A673 (cell line): ENCODE measurements around the gene INPP4B. TPM values are rescaled to one million over a fixed set of nuclear protein-coding genes. Genes with fewer than 3 reads are reported as not detected.
A peak's percentile ranks its signal among the peaks of the same experiment; 100 is the strongest.

ENCODE experiments used
- BruUV-seq: library from RNA; stranded (reverse); fragments of 400-500 nt; replicated peaks from 2 replicates; lab custom pipeline; 2021; lab: Mats Ljungman, UMichigan
- CTCF ChIA-PET: fragments of 300-600 bp; sonication (Branson Sonifier 250); formaldehyde crosslinking; loops from one replicate; lab custom pipeline; 2022; ENCODE audit warnings: antibody characterized with exemption; lab: Charles Lee
- POLR2A ChIA-PET: fragments of 300-600 bp; sonication (Branson Sonifier 250); formaldehyde crosslinking; loops from one replicate; lab custom pipeline; 2022; ENCODE audit warnings: antibody characterized with exemption; ENCODE audit not compliant: low non-redundant PET; lab: Charles Lee
- DNase-seq: peaks from one replicate; pipeline ENCODE4 v3.0.0-alpha.2; 2015; ENCODE audit warnings: low spot score
- H3K27ac ChIP-seq: fragments of 200-600 bp; sonication (generic); 2 replicates; pipeline ENCODE4 v1.5.1; 2016; ENCODE audit warnings: mixed run types, low read depth, mild to moderate bottlenecking, mixed read lengths, antibody characterized with exemption, low read length; ENCODE audit not compliant: poor library complexity, severe bottlenecking
- H3K27me3 ChIP-seq: fragments of 200-600 bp; sonication (generic); replicated peaks from 2 replicates; pipeline ENCODE4 v1.6.1; 2017; ENCODE audit warnings: mixed run types, low read depth, mild to moderate bottlenecking, mixed read lengths, antibody characterized with exemption, low read length; ENCODE audit not compliant: insufficient read depth, poor library complexity
- H3K36me3 ChIP-seq: fragments of 200-600 bp; sonication (generic); 2 replicates; pipeline ENCODE4 v1.6.1; 2016; ENCODE audit warnings: mixed run types, mild to moderate bottlenecking, mixed read lengths, antibody characterized with exemption, low read length; ENCODE audit not compliant: insufficient read depth, poor library complexity, severe bottlenecking
- H3K4me1 ChIP-seq: fragments of 200-600 bp; sonication (generic); 2 replicates; pipeline ENCODE4 v1.6.1; 2017; ENCODE audit warnings: mixed run types, mild to moderate bottlenecking, mixed read lengths, antibody characterized with exemption, low read length; ENCODE audit not compliant: insufficient read depth, poor library complexity, severe bottlenecking
- H3K4me3 ChIP-seq: fragments of 200-600 bp; sonication (generic); 2 replicates; pipeline ENCODE4 v1.5.1; 2016; ENCODE audit warnings: low read depth, mixed run types, mild to moderate bottlenecking, mixed read lengths, low read length; ENCODE audit not compliant: poor library complexity, severe bottlenecking
- H3K9me3 ChIP-seq: fragments of 200-600 bp; sonication (generic); 2 replicates; pipeline ENCODE4 v1.6.1; 2016; ENCODE audit warnings: mixed run types, low read depth, mild to moderate bottlenecking, mixed read lengths, antibody characterized with exemption, low read length; ENCODE audit not compliant: poor library complexity, severe bottlenecking
- CTCF ChIP-seq: fragments of 300-800, 200-600 bp; sonication (generic); conservative IDR thresholded peaks from 2 replicates; pipeline ENCODE4 v1.5.1; 2017; ENCODE audit warnings: low read depth, mild to moderate bottlenecking, antibody characterized with exemption, low read length, moderate library complexity, mixed read lengths
- EZH2 ChIP-seq: fragments of 200-600 bp; sonication (generic); IDR thresholded peaks from 2 replicates; pipeline ENCODE4 v1.6.1; 2017; ENCODE audit warnings: borderline replicate concordance, low read depth, mild to moderate bottlenecking, mixed read lengths, antibody characterized with exemption, low read length; ENCODE audit not compliant: poor library complexity, severe bottlenecking
- intact Hi-C: fragments of 100-400 bp; cut with micrococcal nuclease; formaldehyde crosslinking; loops from one replicate; pipeline ENCODE4 v1.10.0; 2022; ENCODE audit not compliant: unreplicated experiment
- total RNA-seq: library from RNA; stranded (reverse); gene quantifications from 2 replicates; pipeline ENCODE4 v1.2.3, GENCODE V29; 2021

Gene INPP4B
- total RNA-seq, 1 experiment from 2014 or later, result 13.1 TPM

GRCh38 chr4:142284402-142285221 lies 561.5 kb downstream of the INPP4B start:
- Histone ChIP-seq H3K4me3 (no peak overlapping the region), H3K27ac (no peak overlapping the region), H3K9me3 (no peaks in the 10 kb centered on the region), H3K36me3 (no peaks in the 10 kb centered on the region), H3K27me3 (no peaks in the 10 kb centered on the region), H3K4me1 (no peaks in the 10 kb centered on the region)
- ChIA-PET CTCF (no interaction called here), POLR2A (no interaction called here)
- TF ChIP-seq CTCF (no peak), EZH2 (no peak)
- no TSS peak for BruUV-seq
- no peak for DNase-seq
- intact Hi-C loops, result loop anchor here (5.0 kb wide), 1 partner anchor 433 kb away; no protein-coding TSS in a partner anchor

DNA sequence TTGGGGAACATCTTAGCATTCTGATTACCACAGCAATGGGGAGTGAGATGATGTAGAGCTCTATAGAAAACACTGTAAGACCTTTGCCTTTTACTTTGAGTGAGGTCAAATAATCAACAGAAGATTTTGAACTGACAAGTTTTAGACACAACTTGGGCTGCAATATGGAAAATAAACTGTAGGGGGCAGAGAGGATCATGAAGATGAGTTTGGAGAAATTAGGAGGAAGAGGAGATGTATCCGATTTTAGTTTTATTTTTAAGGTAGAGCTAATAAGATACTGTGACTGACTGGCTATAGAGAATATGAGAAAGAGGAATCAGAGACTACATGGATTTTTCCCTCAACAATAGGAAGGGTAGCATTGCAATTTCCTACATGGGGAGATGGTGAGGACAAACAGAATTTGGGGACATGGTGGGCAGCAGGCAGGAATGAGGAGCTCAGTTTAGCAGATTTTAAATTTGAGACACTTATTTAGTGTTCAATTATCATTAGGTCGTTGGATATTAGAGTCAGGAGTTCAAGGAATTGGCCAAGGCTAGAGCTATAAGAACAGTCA lies 563.1 kb downstream of the INPP4B start:
- TF ChIP-seq EZH2, result no peak
- TF ChIP-seq CTCF, result peak; percentile 75
- Histone ChIP-seq H3K9me3 (no peaks in the 10 kb centered on the region), H3K27ac (no peak overlapping the region), H3K4me1 (no peaks in the 10 kb centered on the region), H3K4me3 (no peak overlapping the region), H3K36me3 (no peaks in the 10 kb centered on the region), H3K27me3 (no peaks in the 10 kb centered on the region)
- ChIA-PET POLR2A (no interaction called here), CTCF (interaction anchor here (0.6 kb wide), 1 partner anchor 158 kb away, joined by 3 read pairs; no protein-coding TSS in a partner anchor)
- peak; percentile 51 for DNase-seq
- intact Hi-C loops, result loop anchor here (2.0 to 5.0 kb wide), 2 partner anchors 434 to 558 kb away; no protein-coding TSS in a partner anchor
- no TSS peak for BruUV-seq

GRCh38 chr4:142281999-142282398 lies 564.1 kb downstream of the INPP4B start:
- TF ChIP-seq CTCF, result no peak
- BruUV-seq, result no TSS peak
- no peak for DNase-seq
- Histone ChIP-seq H3K4me3 (no peak overlapping the region), H3K9me3 (no peaks in the 10 kb centered on the region), H3K36me3 (no peaks in the 10 kb centered on the region), H3K27ac (no peak overlapping the region), H3K4me1 (no peaks in the 10 kb centered on the region), H3K27me3 (no peaks in the 10 kb centered on the region)
- ChIA-PET CTCF (no interaction called here), POLR2A (no interaction called here)
- intact Hi-C loops, result loop anchor here (2.0 to 5.0 kb wide), 2 partner anchors 435 to 559 kb away; no protein-coding TSS in a partner anchor
